ENCODE measurements around the gene PBRM1. TPM values are rescaled to one million over a fixed set of nuclear protein-coding genes. Genes with fewer than 3 reads are reported as not detected.

PBRM1 gene
- total and polyA plus RNA-seq, 11 donors = 8.5 to 61.7 (median 44.4) TPM

- WGBS, 4 donors = 92 to 98% (median 96%) methylated on average over 2 of the region's 2 CpGs
- peaks cover under 1 to 97% (median 70%) of the 10 kb centered on the region in 9 donors for H3K36me3 ChIP-seq
- H3K27ac ChIP-seq = no peak overlapping the region
- ATAC-seq (no peak), DNase-seq (no peak)
- no peaks in the 10 kb centered on the region for H3K4me1 ChIP-seq
- TF ChIP-seq CTCF (IDR thresholded peaks at IDR 0.05) (no peak), POLR2A (IDR thresholded peaks at IDR 0.05) (no peak)
- H3K4me3 ChIP-seq = no peak overlapping the region
- H3K9me3 ChIP-seq = no peaks in the 10 kb centered on the region
- intact Hi-C loops (cut with DNase I) = no loop called here
- no peaks in the 10 kb centered on the region for H3K27me3 ChIP-seq
Measured at GRCh38 chr3:52620580-52620979, 65.1 kb downstream of the PBRM1 start.

- ATAC-seq = no peak
- TF ChIP-seq POLR2A (IDR thresholded peaks at IDR 0.05) = no peak
- no peak for TF ChIP-seq CTCF (IDR thresholded peaks at IDR 0.05)
- Histone ChIP-seq H3K4me1 (no peaks in the 10 kb centered on the region), H3K36me3 (peaks cover 0 to 99% (median 98%) of the 10 kb centered on the region in 9 donors), H3K9me3 (no peaks in the 10 kb centered on the region), H3K27me3 (no peaks in the 10 kb centered on the region), H3K27ac (no peak overlapping the region), H3K4me3 (no peak overlapping the region)
- no peak for DNase-seq
- intact Hi-C loops (cut with DNase I) = no loop called here
Measured at GRCh38 chr3:52615166-52615565, 70.5 kb downstream of the PBRM1 start.

- Histone ChIP-seq H3K9me3 (no peaks in the 10 kb centered on the region), H3K27ac (no peak overlapping the region), H3K4me1 (no peaks in the 10 kb centered on the region), H3K27me3 (no peaks in the 10 kb centered on the region), H3K36me3 (peaks cover 0 to 100% (median 99%) of the 10 kb centered on the region in 9 donors), H3K4me3 (no peak overlapping the region)
- ATAC-seq (no peak), DNase-seq (no peak)
- intact Hi-C loops (cut with DNase I) = no loop called here
- WGBS, 4 donors = 95 to 97% (median 97%) methylated on average over 3 of the region's 3 CpGs
- TF ChIP-seq POLR2A (IDR thresholded peaks at IDR 0.05) = no peak
- no peak for TF ChIP-seq CTCF (IDR thresholded peaks at IDR 0.05)
Measured at GRCh38 chr3:52614689-52615088, 71.0 kb downstream of the PBRM1 start.

- WGBS, 4 donors = 96 to 98% (median 97%) methylated on average over 8 of the region's 8 CpGs
- no peaks in the 10 kb centered on the region for H3K9me3 ChIP-seq
- H3K4me1 ChIP-seq = peaks cover 0 to 26% (median 0%) of the 10 kb centered on the region in 12 donors
- H3K27me3 ChIP-seq = no peaks in the 10 kb centered on the region
- DNase-seq (no peak), ATAC-seq (no peak)
- H3K27ac ChIP-seq = no peak overlapping the region
- TF ChIP-seq CTCF (IDR thresholded peaks at IDR 0.05) (no peak), POLR2A (IDR thresholded peaks at IDR 0.05) (no peak)
- H3K4me3 ChIP-seq = no peak overlapping the region
- peaks cover 0 to 99% (median 77%) of the 10 kb centered on the region in 9 donors for H3K36me3 ChIP-seq
- intact Hi-C loops (cut with DNase I) = no loop called here
Measured at GRCh38 chr3:52609316-52609815, 76.3 kb downstream of the PBRM1 start.

All from heart left ventricle (tissue), 16 donors.